ENCODE measurements around the gene RFPL4A.
"Not testable (repeated sequence)": the region's sequence is repeated elsewhere in the genome, so short reads cannot be mapped to it uniquely, and the experiment has no call there.

The RFPL4A gene

DNA sequence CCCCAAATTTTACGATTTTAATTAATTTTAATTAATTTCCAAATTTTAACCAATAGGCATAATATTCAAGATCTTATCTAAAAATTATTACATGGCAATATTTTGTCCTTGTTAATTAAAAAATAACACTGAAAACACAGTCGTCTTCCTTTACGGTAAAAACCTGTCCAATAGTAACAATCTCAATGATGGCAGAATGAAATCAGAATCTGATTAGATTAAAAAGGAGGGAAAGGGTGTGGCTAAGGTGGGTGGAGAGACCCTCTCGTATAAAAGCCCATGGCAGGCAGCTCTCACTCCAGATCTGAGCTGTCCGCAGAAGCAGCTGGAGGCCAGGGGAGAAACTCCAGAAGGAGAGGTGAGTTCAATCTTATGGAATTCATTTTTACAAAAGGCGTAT, 9.9 kb downstream of the RFPL4A start, which contains the start of gene RFPL4AL1:
RFPL4AL1 (plus strand) TSS at position 301 of the 400 bp plus-strand sequence. CDS start 2,687 bp downstream, outside the sequence.
- H3K36me3 Mint-ChIP-seq (ENCODE audit: low read depth); H3K27ac Mint-ChIP-seq; H3K4me3 Mint-ChIP-seq; H3K4me1 Mint-ChIP-seq (ENCODE audit: low read depth): not testable (repeated sequence)
- Mint-ChIP-seq H3K9me3 (peaks cover 10% of the 10 kb centered on the region), H3K27me3 (peaks cover 34% of the 10 kb centered on the region)

DNA sequence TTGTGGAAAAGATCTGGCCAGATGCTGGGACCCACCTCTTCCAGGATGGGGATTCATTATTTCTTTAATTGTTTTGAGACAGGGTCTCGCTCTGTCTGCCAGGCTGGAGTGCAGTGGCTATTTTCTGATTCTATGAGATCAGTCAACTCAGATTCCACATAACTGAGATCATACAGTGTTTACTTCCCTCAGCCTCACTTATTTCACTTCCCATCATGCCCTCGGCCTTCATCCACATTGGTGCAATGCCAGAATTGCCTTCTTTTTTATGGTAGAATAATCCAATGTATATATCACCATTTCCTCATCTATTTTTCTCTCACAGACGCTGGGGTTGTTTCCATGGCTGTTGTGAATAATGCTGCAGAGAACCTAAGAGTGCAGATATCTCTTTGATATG, 10.7 kb downstream of the RFPL4A start:
- Mint-ChIP-seq H3K9me3 (peaks cover 10% of the 10 kb centered on the region), H3K27me3 (peaks cover 33% of the 10 kb centered on the region)
- H3K4me3 Mint-ChIP-seq; H3K27ac Mint-ChIP-seq; H3K36me3 Mint-ChIP-seq (ENCODE audit: low read depth); H3K4me1 Mint-ChIP-seq (ENCODE audit: low read depth): not testable (repeated sequence)

DNA sequence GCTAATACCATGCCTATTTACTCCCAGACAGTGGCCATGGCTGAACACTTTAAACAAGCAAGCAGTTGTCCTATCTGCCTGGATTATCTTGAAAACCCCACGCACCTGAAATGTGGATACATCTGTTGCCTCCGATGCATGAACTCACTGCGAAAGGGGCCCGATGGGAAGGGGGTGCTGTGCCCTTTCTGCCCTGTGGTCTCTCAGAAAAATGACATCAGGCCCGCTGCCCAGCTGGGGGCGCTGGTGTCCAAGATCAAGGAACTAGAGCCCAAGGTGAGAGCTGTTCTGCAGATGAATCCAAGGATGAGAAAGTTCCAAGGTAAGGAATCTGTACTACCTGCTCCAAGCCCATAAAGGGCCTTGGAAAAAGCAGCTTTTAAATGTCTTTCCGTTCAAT, 18.6 kb downstream of the RFPL4A start:
- H3K4me3 Mint-ChIP-seq: no peak overlapping the region
- no peaks in the 10 kb centered on the region for H3K36me3 Mint-ChIP-seq (ENCODE audit: low read depth)
- no peaks in the 10 kb centered on the region for H3K4me1 Mint-ChIP-seq (ENCODE audit: low read depth)
- H3K27me3 Mint-ChIP-seq: peaks cover 12% of the 10 kb centered on the region
- H3K27ac Mint-ChIP-seq: no peak overlapping the region
- no peaks in the 10 kb centered on the region for H3K9me3 Mint-ChIP-seq

DNA sequence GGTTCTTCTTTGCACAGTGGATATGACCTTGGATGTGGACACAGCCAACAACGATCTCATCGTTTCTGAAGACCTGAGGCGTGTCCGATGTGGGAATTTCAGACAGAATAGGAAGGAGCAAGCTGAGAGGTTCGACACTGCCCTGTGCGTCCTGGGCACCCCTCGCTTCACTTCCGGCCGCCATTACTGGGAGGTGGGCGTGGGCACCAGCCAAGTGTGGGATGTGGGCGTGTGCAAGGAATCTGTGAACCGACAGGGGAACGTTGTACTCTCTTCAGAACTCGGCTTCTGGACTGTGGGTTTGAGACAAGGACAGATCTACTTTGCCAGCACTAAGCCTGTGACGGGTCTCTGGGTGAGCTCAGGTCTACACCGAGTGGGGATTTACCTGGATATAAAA, 19.4 kb downstream of the RFPL4A start:
- H3K27me3 Mint-ChIP-seq: peaks cover 18% of the 10 kb centered on the region
- H3K4me1 Mint-ChIP-seq (ENCODE audit: low read depth): no peaks in the 10 kb centered on the region
- no peak overlapping the region for H3K27ac Mint-ChIP-seq
- no peaks in the 10 kb centered on the region for H3K9me3 Mint-ChIP-seq
- H3K36me3 Mint-ChIP-seq (ENCODE audit: low read depth): no peaks in the 10 kb centered on the region
- H3K4me3 Mint-ChIP-seq: no peak overlapping the region

DNA sequence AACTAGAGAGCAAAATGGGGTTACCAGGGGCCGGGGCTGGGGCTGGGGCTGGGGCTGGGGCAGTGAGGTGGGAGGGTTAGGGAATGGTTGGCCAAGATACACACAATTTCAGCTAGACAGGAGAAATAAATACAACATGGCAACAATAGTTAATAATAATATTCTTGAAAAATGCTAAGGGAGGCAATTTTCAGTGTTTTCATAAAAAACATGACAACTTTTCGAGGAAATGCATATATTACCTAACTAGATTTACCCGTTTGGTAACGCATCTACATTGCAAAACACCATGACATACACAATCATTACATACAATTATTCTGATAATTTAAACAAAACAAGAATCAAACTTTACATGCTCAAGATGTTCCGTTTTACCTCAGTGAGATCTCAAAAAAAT, 22.2 kb downstream of the RFPL4A start:
- H3K36me3 Mint-ChIP-seq (ENCODE audit: low read depth): no peaks in the 10 kb centered on the region
- H3K27me3 Mint-ChIP-seq: peaks cover 23% of the 10 kb centered on the region
- no peaks in the 10 kb centered on the region for H3K9me3 Mint-ChIP-seq

DNA sequence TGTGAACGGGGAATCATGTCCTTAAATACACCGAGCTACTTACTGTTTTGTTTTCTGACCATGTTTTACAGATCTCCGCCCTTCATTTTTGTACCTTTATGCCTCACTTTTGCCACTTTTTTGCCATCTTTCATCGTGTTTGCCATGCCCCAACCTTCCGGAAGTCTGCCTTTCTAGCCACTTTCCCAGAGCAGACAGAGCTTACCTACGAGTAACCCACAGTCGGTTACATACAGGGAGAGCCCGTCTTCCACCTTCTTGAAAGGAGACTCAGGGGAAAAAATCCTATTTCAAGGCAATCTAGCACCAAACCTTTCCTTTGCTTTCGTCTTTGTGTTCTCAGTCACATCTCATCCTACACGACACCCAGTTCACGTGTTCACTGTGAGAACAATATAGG, 36.1 kb downstream of the RFPL4A start:
- Mint-ChIP-seq H3K4me1 (ENCODE audit: low read depth) (no peaks in the 10 kb centered on the region), H3K27ac (no peak overlapping the region), H3K9me3 (peaks cover 5% of the 10 kb centered on the region), H3K27me3 (peaks cover 5% of the 10 kb centered on the region), H3K4me3 (no peak overlapping the region), H3K36me3 (ENCODE audit: low read depth) (no peaks in the 10 kb centered on the region)

More for the DNA sequence above, 22.2 kb downstream of the RFPL4A start:
- no peak overlapping the region for H3K4me3 Mint-ChIP-seq
- H3K4me1 Mint-ChIP-seq (ENCODE audit: low read depth): no peaks in the 10 kb centered on the region
- no peak overlapping the region for H3K27ac Mint-ChIP-seq

DNA sequence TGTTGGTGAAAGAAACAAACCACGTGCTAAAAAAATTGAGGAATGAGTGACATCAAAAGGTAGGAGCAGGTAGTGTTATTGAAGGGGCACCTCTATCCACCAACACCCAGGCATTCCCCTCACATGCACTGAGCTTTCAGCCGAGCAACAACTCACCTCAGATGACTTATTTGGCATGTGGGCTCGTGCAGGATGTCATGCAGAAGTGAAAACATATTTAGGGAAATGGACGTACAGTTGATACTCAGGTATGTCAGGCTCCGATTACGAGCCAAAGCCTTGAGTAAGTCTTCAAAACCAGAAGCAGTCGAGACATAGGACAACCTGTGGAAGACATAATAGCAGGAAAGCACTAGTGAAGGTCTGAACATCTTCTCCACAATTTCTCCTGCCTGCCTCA, 42.5 kb downstream of the RFPL4A start:
- Mint-ChIP-seq H3K4me3 (no peak overlapping the region), H3K9me3 (peaks cover 10% of the 10 kb centered on the region)

DNA sequence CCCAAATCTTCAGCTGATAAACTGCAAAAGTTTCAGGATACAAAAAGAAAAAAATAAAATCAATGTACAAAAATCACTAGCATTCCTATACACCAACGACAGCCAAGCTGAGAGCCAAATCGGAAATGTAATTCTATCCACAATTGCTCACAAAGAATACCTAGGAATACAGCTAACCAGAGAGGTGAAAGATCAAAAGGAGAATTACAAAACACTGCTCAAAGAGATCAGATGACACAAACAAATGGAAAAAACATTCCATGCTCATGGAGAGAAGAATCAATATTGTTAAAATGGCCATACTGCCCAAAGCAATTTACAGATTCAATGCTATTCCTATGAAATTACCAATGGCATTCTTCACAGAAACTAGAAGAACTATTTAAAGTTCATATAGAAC, 43.4 kb downstream of the RFPL4A start:
- H3K4me3 Mint-ChIP-seq: no peak overlapping the region
- peaks cover 13% of the 10 kb centered on the region for H3K27me3 Mint-ChIP-seq
- no peaks in the 10 kb centered on the region for H3K36me3 Mint-ChIP-seq (ENCODE audit: low read depth)
- no peaks in the 10 kb centered on the region for H3K4me1 Mint-ChIP-seq (ENCODE audit: low read depth)
- H3K9me3 Mint-ChIP-seq: peaks cover 10% of the 10 kb centered on the region
- no peak overlapping the region for H3K27ac Mint-ChIP-seq

More for the DNA sequence above, 42.5 kb downstream of the RFPL4A start:
- Mint-ChIP-seq H3K36me3 (ENCODE audit: low read depth) (no peaks in the 10 kb centered on the region), H3K4me1 (ENCODE audit: low read depth) (no peaks in the 10 kb centered on the region), H3K27ac (no peak overlapping the region), H3K27me3 (peaks cover 13% of the 10 kb centered on the region)

DNA sequence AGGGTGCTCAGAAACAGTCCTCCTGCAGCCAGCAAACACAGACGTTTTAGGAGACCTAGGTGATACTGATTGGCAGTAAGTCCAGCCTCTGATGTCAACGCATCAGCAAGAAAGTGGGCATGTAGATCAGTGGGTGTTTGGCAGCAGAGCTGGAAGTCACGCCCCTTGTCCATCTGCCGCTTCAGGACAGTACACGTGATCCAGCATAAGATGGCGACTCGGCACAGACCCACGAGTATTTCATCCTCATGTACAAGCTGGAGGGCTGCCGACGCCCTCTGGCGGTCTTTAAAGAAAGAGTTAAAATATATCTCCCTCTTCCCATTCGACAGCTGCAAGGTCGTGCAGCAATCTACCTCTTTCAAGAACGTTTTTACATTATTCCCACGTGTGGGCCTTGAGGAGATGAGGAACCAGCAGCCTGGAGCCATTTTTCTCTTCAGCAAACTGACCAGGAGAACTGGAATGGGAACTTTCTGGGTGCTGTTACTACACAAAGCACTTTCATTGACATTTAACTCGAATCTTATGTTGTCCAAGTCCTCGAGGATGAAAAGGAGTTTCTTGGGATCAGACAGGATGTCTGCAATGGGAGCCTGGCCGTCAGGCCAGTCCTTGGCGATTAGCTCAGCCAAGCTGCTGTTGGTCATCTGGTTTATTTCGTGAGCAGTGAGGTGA, 50.6 kb downstream of the RFPL4A start:
- Mint-ChIP-seq H3K27me3 (peaks cover 5% of the 10 kb centered on the region), H3K4me1 (ENCODE audit: low read depth) (no peaks in the 10 kb centered on the region), H3K9me3 (peaks cover 5% of the 10 kb centered on the region), H3K27ac (no peak overlapping the region), H3K36me3 (ENCODE audit: low read depth) (no peaks in the 10 kb centered on the region), H3K4me3 (no peak overlapping the region)

DNA sequence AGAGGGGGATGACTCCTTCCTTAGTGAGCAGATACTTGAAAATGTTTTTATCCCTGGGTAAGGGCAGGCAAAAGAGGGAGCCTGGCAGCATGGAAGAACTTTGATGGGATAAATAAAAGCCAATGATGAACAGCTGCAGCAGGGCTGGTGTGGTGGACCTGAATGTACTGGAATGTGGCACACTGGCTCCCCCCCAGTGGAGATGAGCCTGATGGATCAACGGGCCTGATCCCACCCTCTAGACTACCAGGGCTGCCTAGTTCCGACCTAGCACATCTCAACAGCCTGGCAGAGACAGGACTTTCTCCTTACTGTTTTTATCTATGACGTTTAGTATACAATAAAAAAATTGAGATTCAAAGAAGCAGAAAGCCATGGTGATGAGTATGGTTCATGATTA, 52.4 kb downstream of the RFPL4A start:
- Mint-ChIP-seq H3K27me3 (peaks cover 5% of the 10 kb centered on the region), H3K4me3 (no peak overlapping the region), H3K36me3 (ENCODE audit: low read depth) (no peaks in the 10 kb centered on the region), H3K4me1 (ENCODE audit: low read depth) (no peaks in the 10 kb centered on the region), H3K9me3 (peaks cover 5% of the 10 kb centered on the region), H3K27ac (no peak overlapping the region)

DNA sequence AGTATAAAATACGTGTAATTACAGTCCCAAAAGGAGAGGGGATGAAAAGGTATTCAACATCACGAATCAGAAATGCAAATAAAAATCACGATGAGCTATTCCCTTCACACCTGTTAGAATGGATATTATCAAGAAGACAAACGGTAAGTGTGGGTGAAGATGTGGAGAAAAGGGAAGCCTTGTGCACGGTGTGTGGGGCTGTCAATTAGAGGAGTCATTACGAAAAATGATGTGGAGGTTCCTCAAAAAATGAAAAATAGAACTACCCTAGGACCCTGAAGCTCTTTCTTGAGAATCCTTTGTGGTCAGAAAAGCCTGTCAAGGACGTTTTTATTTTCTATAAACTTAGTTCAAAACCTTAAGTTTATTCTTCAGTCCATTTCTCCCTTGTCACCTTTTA, 53.6 kb downstream of the RFPL4A start:
- Mint-ChIP-seq H3K27me3 (peaks cover 5% of the 10 kb centered on the region), H3K36me3 (ENCODE audit: low read depth) (no peaks in the 10 kb centered on the region), H3K4me3 (no peak overlapping the region), H3K9me3 (peaks cover 5% of the 10 kb centered on the region), H3K4me1 (ENCODE audit: low read depth) (no peaks in the 10 kb centered on the region), H3K27ac (no peak overlapping the region)

All from stimulated activated naive CD8-positive, alpha-beta T cell treated with anti-CD3 and anti-CD28 coated beads, Interleukin-15, Interleukin-2, amounts not matched to agents 100 ng/mL and 50 ng/mL, for 24 hours (primary cell).